Activated T-helper 2 cell treated with anti-CD3 and anti-CD28 coated beads, Interferon-gamma antibody, Interleukin-2, Interleukin-4, amounts not matched to agents 10 μg/mL and 5 μg/mL and 100 μg/mL, durations not matched to agents 14 hours and 24 hours and 36 hours (primary cell): ENCODE results near the gene KIAA1755. TPM values are rescaled to one million over a fixed set of nuclear protein-coding genes. Genes with fewer than 3 reads are reported as not detected.
"Not testable (repeated sequence)": the region's sequence is repeated elsewhere in the genome, so short reads cannot be mapped to it uniquely, and the experiment has no call there.

ENCODE experiments used
- DNase-seq: peaks from one replicate; pipeline ENCODE4 v3.0.0; 2021; ENCODE audit warnings: low spot score
- H3K27ac Mint-ChIP-seq: one replicate; pipeline ENCODE4 v1.8.0; 2021; ENCODE audit warnings: mixed read lengths
- H3K27me3 Mint-ChIP-seq: one replicate; pipeline ENCODE4 v1.8.0; 2021; ENCODE audit warnings: low read depth, mixed read lengths
- H3K36me3 Mint-ChIP-seq: one replicate; pipeline ENCODE4 v1.8.0; 2021; ENCODE audit warnings: low read depth, mixed read lengths
- H3K4me1 Mint-ChIP-seq: one replicate; pipeline ENCODE4 v1.8.0; 2021; ENCODE audit warnings: low read depth, mixed read lengths
- H3K4me3 Mint-ChIP-seq: one replicate; pipeline ENCODE4 v1.8.0; 2021; ENCODE audit warnings: low read depth, mild to moderate bottlenecking, moderate library complexity, mixed read lengths
- H3K9me3 Mint-ChIP-seq: one replicate; pipeline ENCODE4 v1.8.0; 2021; ENCODE audit warnings: mixed read lengths
- intact Hi-C: fragments of 100-400 bp; cut with micrococcal nuclease; formaldehyde crosslinking; loops from one replicate; pipeline ENCODE4 v1.15.1; 2023
- total RNA-seq: library from RNA; stranded (reverse); gene quantifications from 2 replicates; pipeline ENCODE4 v1.2.3, GENCODE V29; 2022

KIAA1755 gene
- total RNA-seq, 1 donor from 2014 or later, result not detected

GRCh38 chr20:38269715-38270114, 9.2 kb upstream of the KIAA1755 start:
- H3K4me3 Mint-ChIP-seq, result no peak overlapping the region
- no peaks in the 10 kb centered on the region for H3K4me1 Mint-ChIP-seq
- no peaks in the 10 kb centered on the region for H3K9me3 Mint-ChIP-seq
- no peak for DNase-seq
- peaks cover 13% of the 10 kb centered on the region for H3K27me3 Mint-ChIP-seq
- intact Hi-C loops, result no loop called here
- H3K36me3 Mint-ChIP-seq, result no peaks in the 10 kb centered on the region
- H3K27ac Mint-ChIP-seq, result no peak overlapping the region

DNA sequence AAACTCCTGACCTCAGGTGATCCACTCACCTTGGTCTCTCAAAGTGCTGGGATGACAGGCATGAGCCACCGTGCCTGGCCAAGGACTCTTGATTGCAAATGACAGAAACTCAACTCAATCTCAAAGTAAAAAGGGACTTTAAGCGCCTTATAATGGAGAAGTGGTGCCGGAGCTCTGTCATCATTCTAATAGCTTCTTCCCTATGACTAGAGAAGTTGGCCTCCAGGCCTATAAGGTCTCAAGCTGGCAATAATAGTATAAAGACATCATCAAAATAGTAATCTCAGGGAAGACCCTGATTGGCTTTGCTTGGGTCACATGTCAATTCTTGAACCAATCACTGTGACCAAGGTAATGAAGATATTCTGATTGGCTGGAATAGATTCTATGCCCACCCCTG, 8.5 kb upstream of the KIAA1755 start:
- no peaks in the 10 kb centered on the region for H3K9me3 Mint-ChIP-seq
- no peak overlapping the region for H3K4me3 Mint-ChIP-seq
- DNase-seq, result no peak
- no peaks in the 10 kb centered on the region for H3K36me3 Mint-ChIP-seq
- intact Hi-C loops, result no loop called here
- no peak overlapping the region for H3K27ac Mint-ChIP-seq
- H3K4me1 Mint-ChIP-seq, result no peaks in the 10 kb centered on the region
- peaks cover 13% of the 10 kb centered on the region for H3K27me3 Mint-ChIP-seq

- peaks cover 14% of the 10 kb centered on the region for H3K27me3 Mint-ChIP-seq
These were observed 7.5 kb upstream of the KIAA1755 start for GRCh38 chr20:38267901-38268514.

GRCh38 chr20:38267296-38267695, 6.8 kb upstream of the KIAA1755 start:
- intact Hi-C loops, result no loop called here

More at GRCh38 chr20:38267901-38268514, 7.5 kb upstream of the KIAA1755 start:
- H3K27ac Mint-ChIP-seq, result no peak overlapping the region
- no peak for DNase-seq
- intact Hi-C loops, result no loop called here
- no peaks in the 10 kb centered on the region for H3K4me1 Mint-ChIP-seq
- no peaks in the 10 kb centered on the region for H3K9me3 Mint-ChIP-seq
- H3K4me3 Mint-ChIP-seq, result no peak overlapping the region
- no peaks in the 10 kb centered on the region for H3K36me3 Mint-ChIP-seq

GRCh38 chr20:38266426-38266825, 5.9 kb upstream of the KIAA1755 start:
- DNase-seq, result no peak
- intact Hi-C loops, result no loop called here
- no peaks in the 10 kb centered on the region for H3K36me3 Mint-ChIP-seq
- H3K27ac Mint-ChIP-seq, result no peak overlapping the region
- H3K4me1 Mint-ChIP-seq, result no peaks in the 10 kb centered on the region
- peaks cover 18% of the 10 kb centered on the region for H3K27me3 Mint-ChIP-seq
- H3K4me3 Mint-ChIP-seq, result no peak overlapping the region
- H3K9me3 Mint-ChIP-seq, result no peaks in the 10 kb centered on the region

More at GRCh38 chr20:38267296-38267695, 6.8 kb upstream of the KIAA1755 start:
- Mint-ChIP-seq H3K27me3 (peaks cover 18% of the 10 kb centered on the region), H3K4me1 (no peaks in the 10 kb centered on the region), H3K36me3 (no peaks in the 10 kb centered on the region), H3K27ac (no peak overlapping the region), H3K9me3 (no peaks in the 10 kb centered on the region), H3K4me3 (no peak overlapping the region)
- no peak for DNase-seq

GRCh38 chr20:38262931-38263330, 2.4 kb upstream of the KIAA1755 start:
- H3K9me3 Mint-ChIP-seq, result no peaks in the 10 kb centered on the region
- no peak overlapping the region for H3K27ac Mint-ChIP-seq
- H3K4me1 Mint-ChIP-seq, result no peaks in the 10 kb centered on the region
- no peaks in the 10 kb centered on the region for H3K36me3 Mint-ChIP-seq
- no peak for DNase-seq
- H3K4me3 Mint-ChIP-seq, result no peak overlapping the region
- intact Hi-C loops, result no loop called here
- H3K27me3 Mint-ChIP-seq, result peaks cover 41% of the 10 kb centered on the region

DNA sequence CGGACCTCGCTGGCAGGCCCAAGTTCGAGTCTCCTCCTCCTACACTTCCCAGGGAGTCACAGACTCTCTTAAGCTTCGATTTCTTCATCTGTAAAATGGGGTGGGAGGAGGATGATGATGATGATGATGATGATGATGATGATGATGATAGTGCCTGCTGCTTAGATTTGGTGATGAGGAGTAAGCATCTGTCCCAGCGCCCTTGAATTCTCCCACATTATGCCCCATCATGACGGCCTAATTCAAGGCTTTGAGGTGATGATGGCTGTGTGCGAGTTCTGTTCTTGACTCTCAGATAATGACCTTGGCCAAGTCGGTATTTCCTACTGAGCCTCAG, 487 bp upstream of the KIAA1755 start:
- no peaks in the 10 kb centered on the region for H3K4me1 Mint-ChIP-seq
- no peak overlapping the region for H3K27ac Mint-ChIP-seq
- peaks cover 35% of the 10 kb centered on the region for H3K27me3 Mint-ChIP-seq
- no peak for DNase-seq
- no peaks in the 10 kb centered on the region for H3K36me3 Mint-ChIP-seq
- intact Hi-C loops, result no loop called here
- H3K4me3 Mint-ChIP-seq, result no peak overlapping the region
- no peaks in the 10 kb centered on the region for H3K9me3 Mint-ChIP-seq

GRCh38 chr20:38260025-38260377, 534 bp downstream of the KIAA1755 start:
- intact Hi-C loops, result no loop called here
- H3K4me1 Mint-ChIP-seq, result no peaks in the 10 kb centered on the region
- no peaks in the 10 kb centered on the region for H3K36me3 Mint-ChIP-seq
- DNase-seq, result no peak
- no peak overlapping the region for H3K4me3 Mint-ChIP-seq
- H3K27me3 Mint-ChIP-seq, result peaks cover 36% of the 10 kb centered on the region
- H3K27ac Mint-ChIP-seq, result no peak overlapping the region
- H3K9me3 Mint-ChIP-seq, result no peaks in the 10 kb centered on the region

GRCh38 chr20:38258545-38259215, 1.9 kb downstream of the KIAA1755 start:
- Mint-ChIP-seq H3K4me1 (no peaks in the 10 kb centered on the region), H3K9me3 (no peaks in the 10 kb centered on the region), H3K4me3 (no peak overlapping the region), H3K27ac (no peak overlapping the region), H3K27me3 (peaks cover 33% of the 10 kb centered on the region), H3K36me3 (no peaks in the 10 kb centered on the region)
- no peak for DNase-seq
- intact Hi-C loops, result no loop called here

GRCh38 chr20:38256966-38257365, 3.6 kb downstream of the KIAA1755 start:
- no peaks in the 10 kb centered on the region for H3K4me1 Mint-ChIP-seq

GRCh38 chr20:38256021-38256420, 4.5 kb downstream of the KIAA1755 start:
- Mint-ChIP-seq H3K27me3 (peaks cover 26% of the 10 kb centered on the region), H3K4me3 (no peak overlapping the region), H3K36me3 (no peaks in the 10 kb centered on the region), H3K9me3 (no peaks in the 10 kb centered on the region), H3K4me1 (no peaks in the 10 kb centered on the region), H3K27ac (no peak overlapping the region)
- DNase-seq, result no peak
- intact Hi-C loops, result no loop called here

More at GRCh38 chr20:38256966-38257365, 3.6 kb downstream of the KIAA1755 start:
- Mint-ChIP-seq H3K4me3 (no peak overlapping the region), H3K36me3 (no peaks in the 10 kb centered on the region), H3K9me3 (no peaks in the 10 kb centered on the region), H3K27ac (no peak overlapping the region), H3K27me3 (peaks cover 29% of the 10 kb centered on the region)
- intact Hi-C loops, result no loop called here
- DNase-seq, result no peak

- Mint-ChIP-seq H3K4me1 (no peaks in the 10 kb centered on the region), H3K27me3 (peaks cover 25% of the 10 kb centered on the region), H3K36me3 (no peaks in the 10 kb centered on the region), H3K4me3 (no peak overlapping the region), H3K9me3 (no peaks in the 10 kb centered on the region), H3K27ac (no peak overlapping the region)
- DNase-seq, result no peak
- intact Hi-C loops, result no loop called here
These were observed 5.1 kb downstream of the KIAA1755 start for GRCh38 chr20:38255393-38255792.

GRCh38 chr20:38254621-38255020, 5.9 kb downstream of the KIAA1755 start:
- H3K9me3 Mint-ChIP-seq, H3K4me3 Mint-ChIP-seq, intact Hi-C loops, H3K27ac Mint-ChIP-seq, H3K36me3 Mint-ChIP-seq, DNase-seq, H3K4me1 Mint-ChIP-seq: not testable (repeated sequence)
- peaks cover 19% of the 10 kb centered on the region for H3K27me3 Mint-ChIP-seq
